ENCODE measurements around the gene NPAS3. TPM values are rescaled to one million over a fixed set of nuclear protein-coding genes. Genes with fewer than 3 reads are reported as not detected.

NPAS3 gene
- polyA plus RNA-seq, 1 donor = 1.0 TPM

- Histone ChIP-seq H3K36me3 (ENCODE audit: control insufficient read depth, insufficient read depth, low read length) (no peaks in the 10 kb centered on the region), H3K27me3 (ENCODE audit: control insufficient read depth, insufficient read depth, low read length) (no peaks in the 10 kb centered on the region), H3K9me3 (ENCODE audit: control insufficient read depth, low read depth, low read length) (no peaks in the 10 kb centered on the region), H3K27ac (ENCODE audit: low read length) (no peak overlapping the region), H3K4me1 (ENCODE audit: control insufficient read depth, insufficient read depth, low read length) (no peaks in the 10 kb centered on the region), H3K4me3 (ENCODE audit: low read length) (no peak overlapping the region)
- no CpG with 5 or more reads among the region's 1 CpG for WGBS (ENCODE audit: insufficient coverage, low lambda C conversion rate)
- no peak for DNase-seq
These were observed 268.9 kb downstream of the NPAS3 start for GRCh38 chr14:33207467-33208017.

GRCh38 chr14:33210311-33210710, 271.6 kb downstream of the NPAS3 start:
- no peaks in the 10 kb centered on the region for H3K9me3 ChIP-seq (ENCODE audit: control insufficient read depth, low read depth, low read length)
- H3K4me1 ChIP-seq (ENCODE audit: control insufficient read depth, insufficient read depth, low read length) = no peaks in the 10 kb centered on the region
- H3K4me3 ChIP-seq (ENCODE audit: low read length) = no peak overlapping the region
- no peak for DNase-seq
- H3K27ac ChIP-seq (ENCODE audit: low read length) = no peak overlapping the region
- no peaks in the 10 kb centered on the region for H3K27me3 ChIP-seq (ENCODE audit: control insufficient read depth, insufficient read depth, low read length)
- no peaks in the 10 kb centered on the region for H3K36me3 ChIP-seq (ENCODE audit: control insufficient read depth, insufficient read depth, low read length)

GRCh38 chr14:33218026-33218425, 279.3 kb downstream of the NPAS3 start:
- no peak for DNase-seq
- Histone ChIP-seq H3K27me3 (ENCODE audit: control insufficient read depth, insufficient read depth, low read length) (no peaks in the 10 kb centered on the region), H3K36me3 (ENCODE audit: control insufficient read depth, insufficient read depth, low read length) (no peaks in the 10 kb centered on the region), H3K9me3 (ENCODE audit: control insufficient read depth, low read depth, low read length) (no peaks in the 10 kb centered on the region), H3K27ac (ENCODE audit: low read length) (no peak overlapping the region), H3K4me3 (ENCODE audit: low read length) (no peak overlapping the region), H3K4me1 (ENCODE audit: control insufficient read depth, insufficient read depth, low read length) (no peaks in the 10 kb centered on the region)
- WGBS (ENCODE audit: insufficient coverage, low lambda C conversion rate) = 86% methylated on average over 1 of the region's 2 CpGs

GRCh38 chr14:33219957-33220356, 281.3 kb downstream of the NPAS3 start:
- H3K4me3 ChIP-seq (ENCODE audit: low read length) = no peak overlapping the region
- H3K4me1 ChIP-seq (ENCODE audit: control insufficient read depth, insufficient read depth, low read length) = no peaks in the 10 kb centered on the region
- DNase-seq = no peak
- no peaks in the 10 kb centered on the region for H3K9me3 ChIP-seq (ENCODE audit: control insufficient read depth, low read depth, low read length)
- H3K27ac ChIP-seq (ENCODE audit: low read length) = no peak overlapping the region
- no peaks in the 10 kb centered on the region for H3K36me3 ChIP-seq (ENCODE audit: control insufficient read depth, insufficient read depth, low read length)
- H3K27me3 ChIP-seq (ENCODE audit: control insufficient read depth, insufficient read depth, low read length) = no peaks in the 10 kb centered on the region
- no CpG with 5 or more reads among the region's 4 CpGs for WGBS (ENCODE audit: insufficient coverage, low lambda C conversion rate)

- 27% methylated on average over 1 of the region's 10 CpGs for WGBS (ENCODE audit: insufficient coverage, low lambda C conversion rate)
These were observed 290.7 kb downstream of the NPAS3 start for GRCh38 chr14:33229269-33229929.

GRCh38 chr14:33230021-33230420, 291.3 kb downstream of the NPAS3 start:
- no peak overlapping the region for H3K4me3 ChIP-seq (ENCODE audit: low read length)
- H3K36me3 ChIP-seq (ENCODE audit: control insufficient read depth, insufficient read depth, low read length) = no peaks in the 10 kb centered on the region
- 20% methylated on average over 1 of the region's 3 CpGs for WGBS (ENCODE audit: insufficient coverage, low lambda C conversion rate)
- H3K9me3 ChIP-seq (ENCODE audit: control insufficient read depth, low read depth, low read length) = no peaks in the 10 kb centered on the region
- no peaks in the 10 kb centered on the region for H3K4me1 ChIP-seq (ENCODE audit: control insufficient read depth, insufficient read depth, low read length)
- H3K27ac ChIP-seq (ENCODE audit: low read length) = no peak overlapping the region
- no peaks in the 10 kb centered on the region for H3K27me3 ChIP-seq (ENCODE audit: control insufficient read depth, insufficient read depth, low read length)
- no peak for DNase-seq

More at GRCh38 chr14:33229269-33229929, 290.7 kb downstream of the NPAS3 start:
- H3K4me3 ChIP-seq (ENCODE audit: low read length) = no peak overlapping the region
- H3K9me3 ChIP-seq (ENCODE audit: control insufficient read depth, low read depth, low read length) = no peaks in the 10 kb centered on the region
- DNase-seq = peak; percentile 2 to 4
- H3K36me3 ChIP-seq (ENCODE audit: control insufficient read depth, insufficient read depth, low read length) = no peaks in the 10 kb centered on the region
- no peaks in the 10 kb centered on the region for H3K27me3 ChIP-seq (ENCODE audit: control insufficient read depth, insufficient read depth, low read length)
- no peaks in the 10 kb centered on the region for H3K4me1 ChIP-seq (ENCODE audit: control insufficient read depth, insufficient read depth, low read length)
- H3K27ac ChIP-seq (ENCODE audit: low read length) = no peak overlapping the region

- 60% methylated on average over 1 of the region's 3 CpGs for WGBS (ENCODE audit: insufficient coverage, low lambda C conversion rate)
- DNase-seq = no peak
- Histone ChIP-seq H3K9me3 (ENCODE audit: control insufficient read depth, low read depth, low read length) (no peaks in the 10 kb centered on the region), H3K27ac (ENCODE audit: low read length) (no peak overlapping the region), H3K4me1 (ENCODE audit: control insufficient read depth, insufficient read depth, low read length) (no peaks in the 10 kb centered on the region), H3K36me3 (ENCODE audit: control insufficient read depth, insufficient read depth, low read length) (no peaks in the 10 kb centered on the region), H3K4me3 (ENCODE audit: low read length) (no peak overlapping the region), H3K27me3 (ENCODE audit: control insufficient read depth, insufficient read depth, low read length) (no peaks in the 10 kb centered on the region)
These were observed 293.4 kb downstream of the NPAS3 start for GRCh38 chr14:33232031-33232430.

GRCh38 chr14:33237115-33237740, 298.5 kb downstream of the NPAS3 start:
- no peak for DNase-seq
- no peak overlapping the region for H3K4me3 ChIP-seq (ENCODE audit: low read length)

GRCh38 chr14:33239465-33239864, 300.8 kb downstream of the NPAS3 start:
- DNase-seq = no peak
- no peak overlapping the region for H3K4me3 ChIP-seq (ENCODE audit: low read length)
- H3K9me3 ChIP-seq (ENCODE audit: control insufficient read depth, low read depth, low read length) = no peaks in the 10 kb centered on the region
- no peaks in the 10 kb centered on the region for H3K27me3 ChIP-seq (ENCODE audit: control insufficient read depth, insufficient read depth, low read length)
- no peaks in the 10 kb centered on the region for H3K4me1 ChIP-seq (ENCODE audit: control insufficient read depth, insufficient read depth, low read length)
- no peak overlapping the region for H3K27ac ChIP-seq (ENCODE audit: low read length)
- no CpG with 5 or more reads among the region's 1 CpG for WGBS (ENCODE audit: insufficient coverage, low lambda C conversion rate)
- no peaks in the 10 kb centered on the region for H3K36me3 ChIP-seq (ENCODE audit: control insufficient read depth, insufficient read depth, low read length)

More at GRCh38 chr14:33237115-33237740, 298.5 kb downstream of the NPAS3 start:
- Histone ChIP-seq H3K27ac (ENCODE audit: low read length) (no peak overlapping the region), H3K9me3 (ENCODE audit: control insufficient read depth, low read depth, low read length) (no peaks in the 10 kb centered on the region), H3K4me1 (ENCODE audit: control insufficient read depth, insufficient read depth, low read length) (no peaks in the 10 kb centered on the region), H3K27me3 (ENCODE audit: control insufficient read depth, insufficient read depth, low read length) (no peaks in the 10 kb centered on the region), H3K36me3 (ENCODE audit: control insufficient read depth, insufficient read depth, low read length) (no peaks in the 10 kb centered on the region)
- 75% methylated on average over 4 of the region's 4 CpGs for WGBS (ENCODE audit: insufficient coverage, low lambda C conversion rate)

- Histone ChIP-seq H3K9me3 (ENCODE audit: control insufficient read depth, low read depth, low read length) (no peaks in the 10 kb centered on the region), H3K27me3 (ENCODE audit: control insufficient read depth, insufficient read depth, low read length) (no peaks in the 10 kb centered on the region), H3K4me3 (ENCODE audit: low read length) (no peak overlapping the region), H3K36me3 (ENCODE audit: control insufficient read depth, insufficient read depth, low read length) (no peaks in the 10 kb centered on the region), H3K4me1 (ENCODE audit: control insufficient read depth, insufficient read depth, low read length) (no peaks in the 10 kb centered on the region), H3K27ac (ENCODE audit: low read length) (no peak overlapping the region)
- WGBS (ENCODE audit: insufficient coverage, low lambda C conversion rate) = 63% methylated on average over 1 of the region's 2 CpGs
- DNase-seq = no peak
These were observed 301.8 kb downstream of the NPAS3 start for GRCh38 chr14:33240466-33240865.
